GM19351 (cell line): Measurements from ENCODE around the gene NIBAN1.

Experiments
- ATAC-seq: cut with Tn5 transposase; IDR thresholded peaks from one replicate; pipeline ENCODE4 v1.9.1; 2021; ENCODE audit warnings: mild to moderate bottlenecking, moderate library complexity; ENCODE audit not compliant: unreplicated experiment

The NIBAN1 gene

GRCh38 chr1:184947497-184948256, 26.6 kb downstream of the NIBAN1 start:
- ATAC-seq: no peak

- peak; percentile 50 for ATAC-seq
Measured at GRCh38 chr1:184945678-184946412, 28.5 kb downstream of the NIBAN1 start.

DNA sequence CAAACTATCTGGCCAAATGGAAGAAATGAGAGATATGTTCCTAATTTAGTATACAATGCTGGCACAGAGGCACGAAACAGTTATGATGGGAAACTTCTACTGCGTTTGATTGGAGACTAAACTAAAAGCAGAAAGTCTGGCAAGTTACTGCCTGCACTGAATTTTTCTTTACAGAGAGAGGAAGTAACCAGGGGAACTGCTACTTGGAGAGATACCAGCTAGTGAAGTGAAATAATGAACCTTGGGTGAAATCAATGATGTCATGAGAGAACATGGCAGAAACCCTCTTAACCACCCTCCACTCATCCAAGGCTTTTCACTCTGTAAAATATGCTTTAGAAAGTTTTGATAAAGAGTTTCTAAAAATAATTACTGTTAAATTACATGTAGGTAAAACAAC, 29.3 kb downstream of the NIBAN1 start:
- peak; percentile 65 for ATAC-seq

DNA sequence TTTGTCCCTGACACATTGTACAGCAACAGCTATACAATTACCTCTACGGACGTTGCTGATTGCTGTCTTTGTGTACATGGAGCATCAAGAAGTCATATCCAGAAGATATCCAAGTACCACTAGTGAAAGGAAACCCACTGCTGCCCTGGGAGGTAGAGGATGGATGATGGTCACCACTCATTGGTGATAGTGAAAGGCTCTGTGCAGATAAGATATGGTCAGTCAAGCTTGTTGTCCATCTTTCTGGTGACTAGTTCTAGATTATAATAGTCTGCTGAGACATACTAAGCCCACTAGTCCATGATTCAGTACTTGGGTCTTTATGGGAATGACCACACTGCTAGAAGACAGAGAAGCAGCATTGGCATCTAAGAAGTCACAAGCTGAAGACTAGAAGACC, 30.3 kb downstream of the NIBAN1 start:
- ATAC-seq: no peak

DNA sequence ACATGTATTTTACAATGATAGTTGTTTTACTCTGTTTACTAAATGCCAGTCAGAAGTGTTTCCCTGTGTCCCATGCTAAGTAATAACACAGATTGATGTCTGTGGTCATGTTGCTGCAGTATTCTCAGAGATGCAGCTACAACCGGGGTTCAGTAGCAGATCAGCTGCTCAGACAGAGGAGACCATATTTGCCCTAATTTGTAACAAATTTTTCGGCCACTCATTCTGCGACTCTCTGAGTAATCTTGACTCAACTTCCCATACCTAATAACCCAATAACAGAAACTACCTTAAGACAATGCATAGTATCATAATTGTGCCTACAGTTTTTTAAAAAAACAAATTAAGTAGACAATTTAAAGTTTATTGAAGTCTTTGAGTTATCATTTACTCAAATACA, 32.6 kb downstream of the NIBAN1 start:
- ATAC-seq: peak; percentile 65

DNA sequence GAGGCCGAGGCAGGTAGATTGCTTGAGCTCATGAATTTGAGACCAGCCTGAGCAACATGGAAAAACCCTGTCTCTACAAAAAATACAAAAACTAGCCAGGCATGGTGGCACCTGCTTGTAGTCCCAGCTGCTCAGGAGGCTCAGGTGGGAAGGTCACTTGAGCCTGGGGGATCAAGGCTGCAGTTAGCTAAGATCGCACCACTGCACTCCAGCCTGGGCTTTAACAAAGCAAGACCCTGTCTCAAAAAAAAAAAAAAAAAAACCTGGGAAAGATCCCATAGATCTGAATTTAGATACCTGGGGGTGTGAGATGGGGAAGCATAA, 32.9 kb downstream of the NIBAN1 start:
- ATAC-seq: no peak

- no peak for ATAC-seq
Measured at GRCh38 chr1:184940694-184941409, 33.5 kb downstream of the NIBAN1 start.

DNA sequence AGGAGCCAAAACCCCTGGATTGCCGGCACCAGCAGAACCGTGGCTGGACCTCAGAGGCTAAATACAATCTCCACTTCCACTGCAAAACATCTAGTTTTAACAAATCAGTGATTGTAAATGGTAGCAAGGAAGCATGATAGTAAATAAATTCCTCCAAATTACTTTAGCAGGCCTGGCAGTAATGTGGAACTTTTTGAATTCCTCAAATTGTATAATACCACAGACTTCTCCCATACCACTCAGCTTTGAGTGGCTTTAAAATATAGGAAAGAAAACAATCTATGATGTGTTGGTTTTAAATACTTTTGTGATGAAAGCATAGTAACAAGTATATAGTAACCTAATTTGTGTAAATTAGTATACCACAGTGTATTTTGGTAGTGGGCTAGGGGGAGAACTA, 34.1 kb downstream of the NIBAN1 start:
- ATAC-seq: no peak

DNA sequence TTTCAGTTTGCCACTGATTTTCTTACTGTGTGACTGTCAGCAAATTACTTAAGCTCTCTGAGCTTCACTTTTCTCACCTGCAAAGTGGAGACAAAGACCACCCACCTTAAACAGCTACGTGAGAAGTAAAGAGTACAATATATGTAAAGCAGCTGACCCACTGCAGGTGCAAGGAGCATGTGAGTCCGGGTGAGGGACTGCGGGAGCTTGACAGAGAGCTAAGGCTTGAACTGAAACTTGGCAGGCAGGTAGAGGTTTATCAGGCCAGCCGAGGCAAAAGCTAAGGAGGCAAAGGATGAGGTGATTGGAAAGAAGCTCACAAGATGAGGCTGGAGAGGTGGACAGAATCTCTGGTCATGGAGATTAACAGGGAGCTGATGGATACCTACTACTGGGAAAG, 36.6 kb downstream of the NIBAN1 start:
- no peak for ATAC-seq

DNA sequence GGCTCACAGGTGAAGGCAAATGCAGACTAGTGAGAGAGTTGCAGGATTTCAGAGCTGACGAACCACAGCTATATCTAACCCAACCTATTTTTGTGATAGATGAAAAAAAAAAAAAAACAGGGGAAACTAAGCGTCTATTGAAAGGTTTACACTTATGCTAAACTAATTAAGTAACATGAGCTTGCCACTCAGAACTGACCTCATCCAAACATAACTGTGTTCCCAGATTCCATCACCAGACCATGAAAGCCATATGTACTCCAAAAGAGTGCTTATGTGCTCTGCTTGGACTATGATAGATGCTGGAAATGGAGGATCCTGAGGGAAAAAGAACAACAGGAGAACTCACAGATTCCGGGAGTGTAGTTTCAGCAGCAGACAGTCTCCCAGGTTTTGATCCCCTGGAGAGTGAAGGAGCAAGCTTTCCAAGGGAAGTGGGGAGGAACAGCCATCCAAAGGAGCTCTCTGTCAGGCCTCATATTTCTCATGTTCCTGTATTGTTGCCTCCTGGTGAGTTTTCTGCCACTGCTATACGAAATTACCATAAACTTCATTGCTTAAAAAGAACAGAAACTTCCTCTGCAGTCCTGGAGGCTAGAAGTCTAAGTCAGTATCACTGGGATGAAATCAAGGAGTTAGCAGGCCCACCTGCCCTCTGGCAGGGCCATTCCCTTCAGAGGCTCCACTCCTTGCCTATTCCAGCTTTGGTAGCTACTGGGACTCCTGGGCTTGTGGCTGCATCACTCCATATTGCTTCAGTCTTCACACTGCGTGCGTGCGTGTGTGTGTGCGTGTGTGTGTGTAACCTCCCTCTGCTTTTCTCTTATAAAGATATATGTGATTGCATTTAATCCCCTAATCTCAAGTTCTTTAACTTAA, 38.1 kb downstream of the NIBAN1 start:
- ATAC-seq: no peak

GRCh38 chr1:184933944-184934343, 40.4 kb downstream of the NIBAN1 start:
- no peak for ATAC-seq

DNA sequence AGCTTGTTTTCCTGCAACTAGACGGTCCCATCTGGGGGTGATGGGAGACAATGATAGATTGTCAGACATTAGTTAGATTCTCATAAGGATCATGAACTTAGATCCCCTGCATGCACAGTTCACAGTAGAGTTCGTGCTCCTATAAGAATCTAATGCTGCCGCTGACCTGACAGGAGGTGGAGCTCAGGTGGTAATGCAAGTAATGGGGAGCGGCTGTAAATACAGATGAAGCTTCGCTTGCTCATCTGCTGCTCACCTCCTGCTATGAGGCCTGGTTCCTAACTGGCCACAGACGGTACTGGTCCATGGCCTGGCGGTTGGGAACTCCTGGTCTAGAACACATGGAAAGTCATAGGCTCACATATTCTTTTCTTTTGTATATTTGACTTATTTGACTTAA, 42.0 kb downstream of the NIBAN1 start:
- no peak for ATAC-seq

- ATAC-seq: no peak
Measured at GRCh38 chr1:184931566-184931965, 42.7 kb downstream of the NIBAN1 start.

DNA sequence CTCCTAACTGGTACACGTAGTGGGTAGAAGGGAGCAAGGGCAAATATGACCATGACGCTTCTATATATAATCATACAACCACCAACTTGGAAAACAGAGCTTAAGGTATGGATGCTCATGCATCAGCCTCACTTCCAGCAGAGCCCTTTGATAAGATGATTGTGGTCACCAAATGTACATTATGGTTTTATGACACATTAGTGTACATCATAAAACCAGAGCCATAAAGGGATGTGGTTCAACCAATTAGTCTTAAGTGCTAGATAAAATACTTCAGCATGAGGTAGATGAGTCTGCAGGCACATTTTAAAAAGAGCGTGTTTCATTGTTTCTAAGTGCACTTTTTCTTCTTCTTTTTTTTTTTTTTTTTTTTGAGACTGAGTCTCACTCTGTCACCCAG, 43.7 kb downstream of the NIBAN1 start:
- ATAC-seq: no peak

- ATAC-seq: no peak
Measured at GRCh38 chr1:184930232-184930631, 44.1 kb downstream of the NIBAN1 start.

- ATAC-seq: no peak
Measured at GRCh38 chr1:184929711-184930202, 44.6 kb downstream of the NIBAN1 start.

DNA sequence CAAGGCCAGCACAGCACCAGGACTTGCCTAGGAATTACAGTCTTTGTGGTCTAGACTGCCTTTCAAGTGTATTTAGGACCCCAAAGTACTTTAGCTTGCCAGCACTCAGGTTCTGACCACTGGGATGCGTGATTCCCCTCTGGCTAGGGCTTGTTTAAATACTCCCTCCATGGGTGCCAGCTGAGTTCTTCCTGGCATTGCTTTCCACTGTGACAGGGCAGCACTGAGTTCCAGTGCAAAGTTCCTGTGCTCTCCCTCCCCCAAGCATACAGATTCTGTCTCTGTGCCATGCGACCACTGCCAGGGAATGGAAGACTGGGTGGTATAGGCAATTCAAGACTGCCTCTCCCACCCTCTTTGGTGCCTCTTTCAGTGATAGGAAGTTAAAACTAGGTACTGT, 45.9 kb downstream of the NIBAN1 start:
- no peak for ATAC-seq
